HuH-7 (cell line): ENCODE data around the gene PTPN1.

Experiments used
- DNase-seq: peaks from one replicate; pipeline ENCODE4 v3.0.0; 2011; ENCODE audit warnings: low spot score

The PTPN1 gene

GRCh38 chr20:50513169-50514034, 3.2 kb downstream of the PTPN1 start:
- no peak for DNase-seq

DNA sequence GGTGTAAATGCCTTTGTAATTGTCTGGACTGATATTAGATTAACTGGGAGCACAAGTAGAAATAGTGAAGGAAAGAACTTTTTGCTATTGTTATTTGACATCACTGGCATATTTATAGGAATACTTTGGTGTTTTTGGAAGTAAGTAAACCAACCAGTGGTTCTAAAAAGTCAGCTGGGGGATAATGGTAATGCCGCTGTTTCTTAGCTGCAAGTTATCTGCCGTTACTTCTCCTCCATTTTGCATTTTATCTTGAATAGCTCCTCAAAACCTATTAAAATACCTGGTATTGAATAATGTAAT, 3.8 kb downstream of the PTPN1 start:
- DNase-seq: no peak

DNA sequence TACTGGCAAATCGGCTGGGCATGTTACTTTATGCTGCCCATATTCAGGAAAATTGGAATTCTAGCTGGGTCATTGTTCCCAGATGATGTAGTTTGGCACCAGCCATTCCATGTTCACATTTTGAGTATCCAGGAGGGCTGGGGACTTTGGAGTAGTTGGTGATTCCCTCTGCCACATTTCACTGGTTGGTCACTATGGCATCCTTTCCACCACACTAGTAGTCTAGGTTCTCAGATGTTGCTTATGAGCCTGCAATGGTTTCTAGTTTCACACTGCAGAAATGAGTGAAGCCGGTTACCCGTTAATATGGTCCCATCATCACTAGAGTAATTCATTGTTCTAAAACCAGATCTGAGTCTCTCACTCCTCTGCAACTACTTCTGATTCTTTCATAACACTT, 4.6 kb downstream of the PTPN1 start:
- DNase-seq: no peak

DNA sequence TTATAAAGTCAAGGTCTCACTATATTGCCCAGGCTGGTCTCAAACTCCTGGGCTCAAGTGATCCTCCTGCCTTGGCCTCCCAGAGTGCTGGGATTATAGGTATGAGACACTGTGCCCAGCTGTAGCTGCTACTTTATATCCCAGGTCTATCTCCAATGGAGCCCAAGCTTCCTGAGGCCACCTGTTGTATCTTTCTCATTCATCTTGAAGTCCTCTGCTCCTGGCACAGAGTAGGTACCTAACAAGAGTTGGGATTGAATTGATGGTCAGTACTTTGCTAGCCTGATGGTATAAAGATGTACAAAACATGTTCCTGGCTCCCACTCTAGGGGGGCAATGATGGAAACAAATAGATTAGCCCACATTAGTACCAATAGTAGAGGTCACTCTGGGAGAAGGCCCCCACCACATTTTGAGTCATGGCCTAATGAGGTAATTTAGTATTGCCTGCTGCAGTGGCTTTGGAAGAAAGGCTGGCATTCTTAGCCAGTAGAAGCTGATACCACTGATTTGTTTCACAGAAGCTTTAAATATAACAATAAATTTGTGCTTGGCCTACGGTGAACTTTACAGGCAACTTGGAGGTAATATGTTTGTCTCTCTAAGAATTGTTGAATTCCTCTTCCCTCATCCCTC, 5.4 kb downstream of the PTPN1 start:
- DNase-seq: no peak

- DNase-seq: no peak
These were observed 6.2 kb downstream of the PTPN1 start for GRCh38 chr20:50516180-50516934.

- no peak for DNase-seq
These were observed 7.0 kb downstream of the PTPN1 start for GRCh38 chr20:50516935-50517816.

- no peak for DNase-seq
These were observed 7.6 kb downstream of the PTPN1 start for GRCh38 chr20:50517817-50518154.

DNA sequence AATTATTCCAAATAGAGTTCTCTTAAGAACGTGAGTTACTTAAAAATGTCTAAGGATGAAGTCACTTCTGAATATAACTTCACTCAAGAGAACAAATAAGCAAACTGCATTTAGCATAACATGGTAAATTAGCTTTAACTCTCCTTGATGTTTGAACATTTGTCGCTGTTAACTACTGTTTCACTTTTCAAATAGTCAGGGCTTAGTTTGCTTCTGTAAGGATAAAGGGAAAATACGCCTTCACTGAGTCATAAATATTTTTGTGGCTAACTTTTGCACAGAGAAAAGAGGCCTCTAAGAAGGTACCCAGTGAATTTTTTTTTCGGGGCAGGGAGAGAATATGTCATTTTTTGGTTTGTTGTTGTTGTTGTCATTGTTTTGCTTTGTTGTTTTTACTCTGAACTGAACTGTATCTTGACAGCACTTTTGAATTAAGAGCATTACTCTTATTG, 8.1 kb downstream of the PTPN1 start:
- no peak for DNase-seq

DNA sequence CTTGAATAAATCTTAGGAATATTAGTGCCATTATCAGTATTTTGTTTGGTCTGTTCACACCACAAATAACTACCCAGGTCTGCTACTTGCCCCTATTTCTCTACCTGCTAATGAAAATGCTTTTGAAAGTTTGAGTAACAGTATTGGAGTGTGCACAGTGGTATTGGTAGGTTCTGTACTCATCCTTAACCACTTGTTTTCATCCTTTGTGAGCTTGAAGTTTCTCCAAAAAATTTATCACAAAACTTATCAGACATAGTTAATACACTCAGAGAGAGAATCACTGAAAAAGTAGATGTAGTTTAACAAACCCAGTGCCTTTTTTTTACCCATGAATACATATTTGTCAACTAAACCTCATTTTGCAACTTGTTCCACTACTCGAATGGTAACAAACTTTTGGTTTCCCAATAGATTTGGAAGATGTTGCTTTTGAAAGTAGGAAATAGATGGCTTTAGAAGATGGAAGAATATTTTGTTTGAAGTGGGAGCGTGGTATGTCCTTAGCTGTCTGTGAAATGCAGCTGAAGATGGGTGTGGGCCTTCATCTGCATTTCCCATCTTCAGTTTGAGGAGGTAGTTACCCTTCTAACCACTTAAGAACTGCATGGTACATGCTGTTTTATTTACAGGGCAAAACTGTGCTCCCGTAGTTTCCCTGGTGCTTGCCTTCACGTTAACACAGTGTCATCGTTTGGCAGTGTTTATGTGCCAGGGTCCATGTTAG, 9.0 kb downstream of the PTPN1 start:
- DNase-seq: no peak

DNA sequence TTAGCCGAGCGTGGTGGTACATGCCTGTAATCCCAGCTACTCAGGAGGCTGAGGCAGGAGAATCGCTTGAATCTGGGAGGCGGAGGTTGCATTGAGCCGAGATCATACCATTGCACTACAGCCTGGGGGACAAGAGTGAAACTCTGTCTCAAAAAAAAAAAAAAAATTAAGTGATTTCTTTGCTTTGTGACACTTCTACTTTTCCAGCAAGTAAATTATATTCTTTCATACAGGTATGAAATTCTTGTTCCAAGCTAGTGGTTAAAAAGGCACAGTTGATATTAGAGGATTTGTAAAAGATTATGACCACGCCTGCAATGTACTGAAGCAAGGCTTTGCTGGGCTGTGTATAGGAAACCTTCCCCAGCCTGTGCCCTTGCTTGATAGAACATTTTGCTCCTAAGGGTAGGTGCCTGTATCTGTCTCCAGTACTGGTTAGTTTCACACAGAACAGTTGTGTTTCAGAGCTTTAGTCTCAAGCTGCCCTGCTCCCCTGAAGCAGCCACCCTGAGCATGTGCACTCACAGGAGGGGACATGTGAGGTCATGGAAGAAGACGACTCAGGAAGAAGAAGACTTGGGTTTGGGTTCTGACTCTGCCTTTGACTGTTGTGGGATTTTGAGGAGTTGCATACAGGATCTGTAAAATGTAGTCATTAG, 10.2 kb downstream of the PTPN1 start:
- no peak for DNase-seq

- DNase-seq: no peak
These were observed 11.3 kb downstream of the PTPN1 start for GRCh38 chr20:50521221-50522052.

DNA sequence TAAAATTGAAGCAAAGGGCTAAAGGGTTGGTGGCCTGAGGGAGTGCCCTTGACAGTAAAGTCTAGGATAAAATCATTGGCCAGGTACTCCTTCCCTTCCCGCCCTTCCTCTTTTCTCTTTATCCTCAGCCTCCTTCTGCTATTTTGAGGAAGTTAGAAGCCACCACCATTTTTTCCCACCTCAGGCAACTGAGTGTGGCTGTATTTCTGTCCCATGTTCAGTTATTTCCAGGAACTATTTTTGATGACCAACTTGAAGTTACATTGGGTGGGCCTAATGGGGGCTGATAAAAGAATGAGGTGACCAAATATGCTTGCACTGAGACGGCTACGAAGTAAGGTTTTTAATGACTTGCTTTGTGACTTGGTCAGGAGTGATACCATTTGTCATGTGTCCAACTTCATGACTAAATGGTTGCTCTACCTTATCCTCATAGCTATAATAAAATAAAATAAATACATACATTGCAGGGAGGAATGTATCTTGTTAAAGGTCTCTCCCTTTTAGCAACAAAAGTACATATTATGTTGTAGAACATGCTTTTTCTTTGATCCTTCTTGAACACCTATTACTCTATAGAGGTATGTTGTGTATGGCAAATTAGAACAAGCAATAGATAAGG, 12.0 kb downstream of the PTPN1 start:
- no peak for DNase-seq

DNA sequence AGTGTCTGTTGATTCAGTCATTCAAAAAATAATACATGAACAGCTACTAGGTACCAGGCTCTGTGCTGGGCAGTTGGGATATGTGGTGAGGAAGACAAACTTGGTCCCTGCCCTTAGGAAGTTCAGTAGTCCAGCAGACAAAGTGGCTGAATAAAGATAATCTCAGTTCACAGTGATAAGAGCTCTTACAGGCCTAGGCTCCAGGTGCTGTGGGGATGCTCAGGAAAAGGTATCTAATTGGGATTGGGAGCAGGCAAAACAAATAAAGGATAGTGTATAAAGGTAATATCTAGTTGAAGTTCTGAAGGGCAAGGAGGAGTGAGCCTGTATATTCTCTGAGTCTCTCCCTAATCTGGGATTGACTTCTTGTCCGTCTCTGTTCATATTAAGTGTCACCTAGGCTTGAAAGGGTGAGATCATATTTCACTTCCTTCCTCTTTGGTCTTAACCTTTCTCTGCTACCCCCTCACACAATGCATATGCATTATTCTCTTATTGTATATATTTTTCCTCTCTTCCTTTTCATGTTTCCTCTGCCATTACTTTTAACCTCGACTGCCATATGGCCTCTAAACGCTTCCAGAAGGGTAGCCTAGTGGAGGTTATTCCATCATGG, 13.5 kb downstream of the PTPN1 start:
- no peak for DNase-seq

DNA sequence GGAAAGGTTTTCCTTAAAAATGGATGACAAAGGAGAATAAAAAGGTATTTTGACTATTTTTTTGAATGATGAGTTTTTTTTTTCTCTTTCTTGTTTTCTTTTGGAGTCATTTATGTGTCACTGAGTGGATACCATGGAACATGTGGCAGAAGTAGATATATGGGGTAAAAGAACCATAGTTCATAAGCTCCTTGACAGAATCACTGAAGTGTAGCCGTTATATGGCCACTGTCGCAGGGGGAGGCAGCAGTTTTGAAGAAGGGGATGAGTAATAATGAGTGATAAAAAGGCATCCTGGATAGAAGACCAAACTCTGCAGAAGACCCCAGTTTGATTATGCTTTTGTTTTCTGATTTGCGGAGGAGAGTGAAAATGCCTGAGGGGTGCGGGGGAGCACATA, 15.5 kb downstream of the PTPN1 start:
- no peak for DNase-seq

DNA sequence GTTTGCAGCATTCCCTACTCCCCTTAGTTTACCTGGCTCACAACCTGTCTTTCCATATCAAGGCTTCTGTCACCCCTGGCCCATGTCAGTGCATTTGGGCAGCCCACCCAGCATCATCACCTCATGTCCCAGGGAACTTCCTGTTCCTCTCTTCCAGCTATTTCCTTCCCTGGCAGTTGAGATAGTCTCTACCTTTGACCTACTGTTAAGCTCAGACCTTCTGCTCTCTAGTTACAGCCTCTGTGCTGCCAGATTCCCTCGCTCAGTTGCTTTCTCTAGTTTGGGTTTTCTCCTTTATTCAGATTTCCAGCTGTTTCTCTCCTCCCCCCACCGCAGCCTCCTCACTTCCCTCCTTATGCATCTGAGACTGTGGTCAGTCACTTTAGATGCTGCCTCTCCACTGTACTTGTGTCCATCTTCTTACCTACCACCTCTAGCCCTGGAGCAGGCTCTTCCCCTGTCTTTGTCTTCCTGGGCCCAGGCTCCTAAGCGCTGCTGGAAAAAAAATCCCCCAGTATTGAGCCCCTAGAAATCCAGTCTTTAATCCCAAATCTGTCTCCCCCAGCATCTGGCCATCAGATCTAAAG, 16.3 kb downstream of the PTPN1 start:
- no peak for DNase-seq

GRCh38 chr20:50527068-50527605, 17.0 kb downstream of the PTPN1 start:
- no peak for DNase-seq

DNA sequence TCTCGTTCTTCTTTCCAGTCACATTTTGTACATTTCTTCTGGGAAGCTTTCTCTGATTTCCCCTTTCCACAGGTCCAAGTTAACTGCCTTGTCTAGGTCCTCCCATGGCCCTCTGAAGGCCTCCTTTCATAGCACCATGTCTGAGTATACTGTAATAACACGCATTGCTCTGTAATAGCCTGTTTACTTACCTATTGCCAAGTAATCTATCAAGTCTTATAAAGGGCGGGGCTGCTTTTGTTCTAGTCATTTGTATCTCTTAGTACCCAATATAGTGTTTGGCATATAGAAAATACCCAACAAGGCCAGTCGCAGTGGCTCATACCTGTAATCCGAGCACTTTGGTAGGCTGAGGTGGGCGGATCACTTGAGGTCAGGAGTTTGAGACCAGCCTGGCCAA, 17.9 kb downstream of the PTPN1 start:
- no peak for DNase-seq

DNA sequence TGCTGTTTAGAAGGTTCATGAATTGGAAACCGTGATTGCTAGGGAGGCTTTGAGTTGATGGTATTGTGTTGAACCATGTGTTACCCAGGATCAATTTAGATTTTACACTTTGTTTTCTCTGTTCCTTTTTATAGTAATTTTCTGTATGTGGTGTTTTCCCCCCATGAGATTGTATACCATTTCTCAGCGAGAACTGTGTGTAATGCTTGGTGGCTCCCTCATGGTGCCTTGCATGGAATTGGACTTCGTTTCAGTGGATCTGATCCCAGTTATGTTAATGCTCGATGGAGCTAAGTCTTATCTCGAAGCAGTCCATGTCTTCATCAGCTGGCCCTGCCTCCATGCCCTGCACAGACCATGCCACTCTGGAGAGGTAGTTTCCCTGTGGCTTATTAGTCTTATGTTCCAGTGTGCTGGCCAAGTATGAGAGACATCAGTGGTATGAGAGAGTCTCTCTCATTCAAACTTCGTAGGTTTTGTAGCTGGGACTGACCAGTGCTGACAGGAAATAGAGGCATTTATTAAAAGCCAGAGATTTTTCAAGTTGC, 18.7 kb downstream of the PTPN1 start:
- DNase-seq: no peak
